ENCODE data around the gene GRM1.
"Not testable (repeated sequence)": the region's sequence is repeated elsewhere in the genome, so short reads cannot be mapped to it uniquely, and the experiment has no call there.

Gene GRM1

GRCh38 chr6:146200176-146200575 is 171.3 kb downstream of the GRM1 start:
- no peak for DNase-seq

GRCh38 chr6:146202570-146202969 is 173.7 kb downstream of the GRM1 start:
- DNase-seq, result no peak

- DNase-seq, result no peak
These were observed 181.1 kb downstream of the GRM1 start for GRCh38 chr6:146209942-146210341.

GRCh38 chr6:146210406-146211083 is 181.7 kb downstream of the GRM1 start:
- DNase-seq, result no peak

GRCh38 chr6:146211646-146212045 is 182.8 kb downstream of the GRM1 start:
- DNase-seq, result no peak

GRCh38 chr6:146212781-146213180 is 183.9 kb downstream of the GRM1 start:
- no peak for DNase-seq

- no peak for DNase-seq
These were observed 190.2 kb downstream of the GRM1 start for GRCh38 chr6:146219101-146219500.

GRCh38 chr6:146224449-146224848 is 195.6 kb downstream of the GRM1 start:
- DNase-seq, result no peak

GRCh38 chr6:146224988-146225387 is 196.1 kb downstream of the GRM1 start:
- DNase-seq, result no peak

GRCh38 chr6:146240322-146240721 is 211.5 kb downstream of the GRM1 start:
- DNase-seq, result no peak

- no peak for DNase-seq
These were observed 211.9 kb downstream of the GRM1 start for GRCh38 chr6:146240807-146241206.

- not testable (repeated sequence) for DNase-seq
These were observed 214.8 kb downstream of the GRM1 start for GRCh38 chr6:146243646-146244045.

GRCh38 chr6:146244630-146245143 is 215.8 kb downstream of the GRM1 start:
- DNase-seq, result no peak

- DNase-seq, result no peak
These were observed 217.2 kb downstream of the GRM1 start for GRCh38 chr6:146246028-146246427.

- DNase-seq, result no peak
These were observed 224.8 kb downstream of the GRM1 start for GRCh38 chr6:146253691-146254090.

GRCh38 chr6:146258206-146258605 is 229.3 kb downstream of the GRM1 start:
- no peak for DNase-seq

- no peak for DNase-seq
These were observed 232.0 kb downstream of the GRM1 start for GRCh38 chr6:146260886-146261285.

- no peak for DNase-seq
These were observed 236.2 kb downstream of the GRM1 start for GRCh38 chr6:146265056-146265455.

- DNase-seq, result no peak
These were observed 238.6 kb downstream of the GRM1 start for GRCh38 chr6:146267447-146267846.

GRCh38 chr6:146267946-146268345 is 239.1 kb downstream of the GRM1 start:
- no peak for DNase-seq

GRCh38 chr6:146269482-146269881 is 240.6 kb downstream of the GRM1 start:
- DNase-seq, result no peak

- not testable (repeated sequence) for DNase-seq
These were observed 242.3 kb downstream of the GRM1 start for GRCh38 chr6:146271163-146271562.

GRCh38 chr6:146273490-146273889 is 244.6 kb downstream of the GRM1 start:
- DNase-seq, result no peak

- no peak for DNase-seq
These were observed 248.3 kb downstream of the GRM1 start for GRCh38 chr6:146277142-146277541.

Data from activated CD4-positive, alpha-beta T cell treated with anti-CD3 and anti-CD28 coated beads for 1 hour (primary cell).